Left ventricle myocardium inferior (tissue), 1 donor: Measurements from ENCODE around the gene HSP90B1. TPM values are rescaled to one million over a fixed set of nuclear protein-coding genes. Genes with fewer than 3 reads are reported as not detected.

Experiments used
- DNase-seq: peaks from one replicate; pipeline ENCODE4 v3.0.0-alpha.2; 2020
- H3K27ac ChIP-seq: fragments of 200-600 bp; replicated peaks from 2 replicates; pipeline ENCODE4 v1.8.0; 2021
- H3K27me3 ChIP-seq: fragments of 200-600 bp; 2 replicates; pipeline ENCODE4 v1.8.0; 2021; ENCODE audit warnings: low read depth
- H3K36me3 ChIP-seq: fragments of 200-600 bp; 2 replicates; pipeline ENCODE4 v1.8.0; 2021
- H3K4me1 ChIP-seq: fragments of 200-600 bp; 2 replicates; pipeline ENCODE4 v1.8.0; 2021
- H3K4me3 ChIP-seq: fragments of 200-600 bp; 2 replicates; pipeline ENCODE4 v1.8.0; 2021; ENCODE audit warnings: mild to moderate bottlenecking, moderate library complexity
- H3K9me3 ChIP-seq: fragments of 200-600 bp; replicated peaks from 2 replicates; pipeline ENCODE4 v1.8.0; 2021
- intact Hi-C: fragments of 100-400 bp; cut with micrococcal nuclease; formaldehyde crosslinking; loops from one replicate; pipeline ENCODE4 v1.11.0; 2022
- total RNA-seq: library from RNA; stranded (reverse); fragmentation: NEBNext Ultra II Directional; extraction: Animal tissue kit (Norgen Biotek cat#: 25700); gene quantifications from one replicate; pipeline ENCODE4 v1.2.1, GENCODE V29; 2021
- TF ChIP-seq, protein P1 (sequence below): fragments of 200-600 bp; IDR thresholded peaks from 2 replicates; pipeline ENCODE4 v1.8.0; 2021; ENCODE audit warnings: antibody characterized with exemption, mild to moderate bottlenecking, borderline replicate concordance
- donor health status: DM: no; HTN: yes; CAD: no; lungs with severe emphysema.

The HSP90B1 gene
- total RNA-seq, 1 donor from 2014 or later = 348 TPM

DNA sequence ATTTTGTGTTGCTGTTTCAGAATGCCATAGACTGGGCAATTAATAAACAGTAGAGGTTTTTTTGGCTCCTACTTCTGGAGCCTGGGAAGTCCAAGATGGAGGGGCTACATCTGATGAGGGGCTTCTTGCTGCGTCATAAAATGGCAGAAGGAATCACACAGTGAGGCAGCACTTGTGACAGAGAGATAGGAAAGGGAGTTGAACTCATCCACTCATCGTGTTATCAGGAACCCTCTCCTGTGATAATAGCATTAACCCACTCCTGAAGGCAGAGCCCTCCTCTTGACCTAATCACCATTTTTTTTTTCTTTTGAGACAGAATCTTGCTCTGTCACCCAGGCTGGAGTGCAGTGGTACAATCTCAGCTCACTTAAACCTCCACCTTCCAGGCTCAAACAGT is 45.2 kb downstream of the HSP90B1 start:
- TF ChIP-seq, protein P1, sequence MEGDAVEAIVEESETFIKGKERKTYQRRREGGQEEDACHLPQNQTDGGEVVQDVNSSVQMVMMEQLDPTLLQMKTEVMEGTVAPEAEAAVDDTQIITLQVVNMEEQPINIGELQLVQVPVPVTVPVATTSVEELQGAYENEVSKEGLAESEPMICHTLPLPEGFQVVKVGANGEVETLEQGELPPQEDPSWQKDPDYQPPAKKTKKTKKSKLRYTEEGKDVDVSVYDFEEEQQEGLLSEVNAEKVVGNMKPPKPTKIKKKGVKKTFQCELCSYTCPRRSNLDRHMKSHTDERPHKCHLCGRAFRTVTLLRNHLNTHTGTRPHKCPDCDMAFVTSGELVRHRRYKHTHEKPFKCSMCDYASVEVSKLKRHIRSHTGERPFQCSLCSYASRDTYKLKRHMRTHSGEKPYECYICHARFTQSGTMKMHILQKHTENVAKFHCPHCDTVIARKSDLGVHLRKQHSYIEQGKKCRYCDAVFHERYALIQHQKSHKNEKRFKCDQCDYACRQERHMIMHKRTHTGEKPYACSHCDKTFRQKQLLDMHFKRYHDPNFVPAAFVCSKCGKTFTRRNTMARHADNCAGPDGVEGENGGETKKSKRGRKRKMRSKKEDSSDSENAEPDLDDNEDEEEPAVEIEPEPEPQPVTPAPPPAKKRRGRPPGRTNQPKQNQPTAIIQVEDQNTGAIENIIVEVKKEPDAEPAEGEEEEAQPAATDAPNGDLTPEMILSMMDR = no peak
- Histone ChIP-seq H3K27me3 (no peaks in the 10 kb centered on the region), H3K4me1 (peaks cover 40% of the 10 kb centered on the region), H3K27ac (no peak overlapping the region), H3K36me3 (peaks cover 42% of the 10 kb centered on the region), H3K4me3 (no peak overlapping the region), H3K9me3 (no peaks in the 10 kb centered on the region)
- intact Hi-C loops = no loop called here
- no peak for DNase-seq

GRCh38 chr12:103978384-103978982 is 48.3 kb downstream of the HSP90B1 start:
- no peaks in the 10 kb centered on the region for H3K27me3 ChIP-seq
- no peak for DNase-seq
- H3K27ac ChIP-seq = no peak overlapping the region
- peaks cover 18% of the 10 kb centered on the region for H3K4me1 ChIP-seq
- H3K9me3 ChIP-seq = no peaks in the 10 kb centered on the region
- H3K4me3 ChIP-seq = no peak overlapping the region
- TF ChIP-seq, protein P1 = no peak
- intact Hi-C loops = no loop called here
- peaks cover 68% of the 10 kb centered on the region for H3K36me3 ChIP-seq

DNA sequence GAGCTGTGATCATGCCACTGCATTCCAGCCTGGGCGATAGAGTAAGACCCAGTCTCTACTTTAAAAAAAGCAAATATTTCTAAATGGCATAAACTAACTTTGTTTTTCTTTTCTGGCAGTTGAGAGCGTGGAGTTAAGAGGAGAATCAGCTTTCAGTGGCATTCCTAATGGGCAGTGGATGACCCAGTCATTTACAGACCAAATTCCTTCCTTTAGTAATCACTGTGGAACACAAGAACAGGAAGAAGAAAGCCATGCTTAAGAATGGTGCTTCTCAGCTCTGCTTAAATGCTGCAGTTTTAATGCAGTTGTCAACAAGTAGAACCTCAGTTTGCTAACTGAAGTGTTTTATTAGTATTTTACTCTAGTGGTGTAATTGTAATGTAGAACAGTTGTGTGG is 56.6 kb downstream of the HSP90B1 start:
- no peaks in the 10 kb centered on the region for H3K27me3 ChIP-seq
- H3K4me1 ChIP-seq = no peaks in the 10 kb centered on the region
- H3K9me3 ChIP-seq = no peaks in the 10 kb centered on the region
- DNase-seq = no peak
- H3K36me3 ChIP-seq = peaks cover 73% of the 10 kb centered on the region
- TF ChIP-seq, protein P1 = no peak
- no peak overlapping the region for H3K27ac ChIP-seq
- H3K4me3 ChIP-seq = no peak overlapping the region
- intact Hi-C loops = no loop called here

- Histone ChIP-seq H3K9me3 (no peaks in the 10 kb centered on the region), H3K27me3 (no peaks in the 10 kb centered on the region), H3K27ac (no peak overlapping the region), H3K4me3 (no peak overlapping the region), H3K36me3 (peaks cover 12% of the 10 kb centered on the region), H3K4me1 (peaks cover 14% of the 10 kb centered on the region)
- TF ChIP-seq, protein P1 = no peak
- intact Hi-C loops = no loop called here
- DNase-seq = no peak
These were observed 64.0 kb downstream of the HSP90B1 start for GRCh38 chr12:103994235-103994634.

DNA sequence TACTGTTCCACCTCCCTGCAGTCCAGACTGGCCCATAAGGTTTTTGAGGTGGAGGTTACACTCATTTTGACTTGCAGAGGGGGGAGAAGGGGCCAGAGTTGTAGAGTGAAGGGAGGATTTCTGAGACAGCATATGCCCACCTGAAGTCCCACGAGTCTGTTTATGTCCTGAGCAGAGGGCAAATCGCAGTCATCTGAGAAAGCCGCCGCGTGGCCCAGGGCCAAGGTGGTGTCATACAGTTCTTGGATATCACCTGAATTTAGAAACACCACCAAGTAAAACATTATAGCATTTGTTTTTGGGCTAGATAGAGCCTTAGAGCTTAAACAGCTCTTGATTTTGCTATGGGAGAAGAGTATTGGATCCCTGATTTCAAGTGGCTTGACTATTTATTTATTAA is 66.4 kb downstream of the HSP90B1 start:
- peaks cover 14% of the 10 kb centered on the region for H3K4me1 ChIP-seq
- no peaks in the 10 kb centered on the region for H3K9me3 ChIP-seq
- no peaks in the 10 kb centered on the region for H3K27me3 ChIP-seq
- intact Hi-C loops = no loop called here
- no peaks in the 10 kb centered on the region for H3K36me3 ChIP-seq
- peak overlapping the region; percentile 38 for H3K4me3 ChIP-seq
- DNase-seq = peak; percentile 23
- peak overlapping the region; percentile 78 for H3K27ac ChIP-seq
- TF ChIP-seq, protein P1 = no peak
